Aorta (tissue), 5 donors: ENCODE results near the gene GSG1L. TPM values are rescaled to one million over a fixed set of nuclear protein-coding genes. Genes with fewer than 3 reads are reported as not detected.

Source experiments
- ATAC-seq: fragments of 200-7000 bp; cut with Tn5 transposase; one replicate; pipeline ENCODE4 v1.9.1; 2022; ENCODE audit warnings: moderate library complexity; ENCODE audit not compliant: low FRiP score
- DNase-seq, 2 donors: peaks; one replicate each; pipeline ENCODE4 v3.0.0-alpha.2; 2020
- H3K27ac ChIP-seq, 2 donors: one replicate each; pipeline ENCODE4 v1.5.1; 2013; ENCODE audit warnings: low read length in 2 of 2, mild to moderate bottlenecking in 2 of 2, moderate library complexity in 2 of 2, control low read depth in 1 of 2, inconsistent platforms in 1 of 2, low read depth in 1 of 2
- H3K27me3 ChIP-seq, 2 donors: one replicate each; pipeline ENCODE4 v1.6.1; 2013; ENCODE audit warnings: control low read depth in 1 of 2, low read length in 1 of 2, mild to moderate bottlenecking in 1 of 2, moderate library complexity in 1 of 2; ENCODE audit not compliant: insufficient read depth in 2 of 2, control insufficient read depth in 1 of 2
- H3K36me3 ChIP-seq, 2 donors: one replicate each; pipeline ENCODE4 v1.6.1; 2013; ENCODE audit warnings: control low read depth in 1 of 2, low read length in 1 of 2, mild to moderate bottlenecking in 1 of 2; ENCODE audit not compliant: insufficient read depth in 2 of 2, control insufficient read depth in 1 of 2
- H3K4me1 ChIP-seq, 2 donors: one replicate each; pipeline ENCODE4 v1.6.1; 2013; ENCODE audit warnings: low read length in 2 of 2, control low read depth in 1 of 2, mild to moderate bottlenecking in 1 of 2, moderate library complexity in 1 of 2; ENCODE audit not compliant: insufficient read depth in 2 of 2, control insufficient read depth in 1 of 2
- H3K4me3 ChIP-seq, 2 donors: one replicate each; pipeline ENCODE4 v1.5.1; 2013; ENCODE audit warnings: low read length in 2 of 2, control low read depth in 1 of 2, mild to moderate bottlenecking in 1 of 2
- H3K9me3 ChIP-seq: one replicate; pipeline ENCODE4 v1.6.1; 2013; ENCODE audit warnings: mild to moderate bottlenecking, low read length; ENCODE audit not compliant: control insufficient read depth
- WGBS, 2 donors: extraction: QIAGEN DNeasy Blood & Tissue Kit; methylation state at CpG; one replicate each; pipeline ENCODE4 v1.1.7; 2013; 5-methylcytosine and 5-hydroxymethylcytosine counted together
- intact Hi-C, 2 donors: fragments of 100-400 bp; cut with DNase I; formaldehyde crosslinking; loops; one replicate each; pipeline versions ENCODE4 v1.14.2 to v1.15.0; 2022
- polyA plus RNA-seq, 2 donors: library from polyadenylated mRNA; stranded (reverse); fragments of 200-250 nt; gene quantifications; one replicate each; pipeline ENCODE4 v1.2.3, GENCODE V29; 2013
- total RNA-seq, 2 donors: library from RNA; stranded (reverse); fragmentation: NEBNext Ultra II Directional; extraction: Animal tissue kit (Norgen Biotek cat#: 25700); gene quantifications; one replicate each; pipeline ENCODE4 v1.2.1, GENCODE V29; 2021
- donor health status: healthy with polysubstance abuse.
- donor health status: Bipolar disorder and iron deficiency.
- donor health status: DM: no; HTN: no; CAD: no.
- donor health status: DM: no; HTN: no; CAD: no.
- donor health status: DM: yes; HTN: yes; CAD: no.

The GSG1L gene
- total and polyA plus RNA-seq, 4 donors, result 1.6 to 22.2 (median 7.2) TPM

- intact Hi-C loops, result no loop called here
These were observed 42.4 kb upstream of the GSG1L start for GRCh38 chr16:28105954-28106353.

GRCh38 chr16:28105297-28105696 lies 41.8 kb upstream of the GSG1L start:
- ATAC-seq, result no peak

More at GRCh38 chr16:28105954-28106353, 42.4 kb upstream of the GSG1L start:
- 93 to 94% methylated on average over 7 of the region's 7 CpGs for WGBS, 2 donors
- H3K9me3 ChIP-seq, result no peaks in the 10 kb centered on the region
- H3K4me1 ChIP-seq, result no peaks in the 10 kb centered on the region
- no peak overlapping the region for H3K27ac ChIP-seq
- no peak overlapping the region for H3K4me3 ChIP-seq
- peaks cover 8 to 40% of the 10 kb centered on the region in 2 donors for H3K36me3 ChIP-seq
- ATAC-seq (no peak), DNase-seq (no peak)
- no peaks in the 10 kb centered on the region for H3K27me3 ChIP-seq

GRCh38 chr16:28104404-28104803 lies 40.9 kb upstream of the GSG1L start:
- Histone ChIP-seq H3K4me1 (no peaks in the 10 kb centered on the region), H3K27me3 (no peaks in the 10 kb centered on the region), H3K9me3 (no peaks in the 10 kb centered on the region), H3K36me3 (peaks cover 8 to 40% of the 10 kb centered on the region in 2 donors), H3K27ac (no peak overlapping the region), H3K4me3 (no peak overlapping the region)
- intact Hi-C loops, result no loop called here
- 94 to 96% methylated on average over 16 of the region's 16 CpGs for WGBS, 2 donors
- ATAC-seq (no peak), DNase-seq (peak in 1 of 2 donors; percentile 34)

More at GRCh38 chr16:28105297-28105696, 41.8 kb upstream of the GSG1L start:
- no peaks in the 10 kb centered on the region for H3K27me3 ChIP-seq
- no peak for DNase-seq
- no peaks in the 10 kb centered on the region for H3K9me3 ChIP-seq
- peaks cover 8 to 43% of the 10 kb centered on the region in 2 donors for H3K36me3 ChIP-seq
- no peak overlapping the region for H3K27ac ChIP-seq
- WGBS, 2 donors, result 91% methylated on average over 3 of the region's 3 CpGs
- intact Hi-C loops, result no loop called here
- no peaks in the 10 kb centered on the region for H3K4me1 ChIP-seq
- no peak overlapping the region for H3K4me3 ChIP-seq

- Histone ChIP-seq H3K36me3 (peaks cover 8 to 37% of the 10 kb centered on the region in 2 donors), H3K4me1 (no peaks in the 10 kb centered on the region), H3K4me3 (no peak overlapping the region), H3K27me3 (no peaks in the 10 kb centered on the region), H3K9me3 (no peaks in the 10 kb centered on the region), H3K27ac (no peak overlapping the region)
- DNase-seq (peak in 1 of 2 donors; percentile 21), ATAC-seq (no peak)
- 93 to 95% methylated on average over 14 of the region's 14 CpGs for WGBS, 2 donors
- intact Hi-C loops, result no loop called here
These were observed 40.1 kb upstream of the GSG1L start for GRCh38 chr16:28103516-28104170.

- Histone ChIP-seq H3K9me3 (no peaks in the 10 kb centered on the region), H3K27me3 (no peaks in the 10 kb centered on the region), H3K4me3 (no peak overlapping the region), H3K36me3 (peaks cover 8 to 32% of the 10 kb centered on the region in 2 donors), H3K4me1 (no peaks in the 10 kb centered on the region), H3K27ac (no peak overlapping the region)
- intact Hi-C loops, result no loop called here
- ATAC-seq, result no peak
- WGBS, 2 donors, result 94 to 97% methylated on average over 6 of the region's 6 CpGs
- DNase-seq, result peak in 1 of 2 donors; percentile 37
These were observed 38.0 kb upstream of the GSG1L start for GRCh38 chr16:28101533-28101890.

GRCh38 chr16:28100810-28101532 lies 37.5 kb upstream of the GSG1L start:
- peaks cover 8 to 28% of the 10 kb centered on the region in 2 donors for H3K36me3 ChIP-seq
- H3K4me1 ChIP-seq, result no peaks in the 10 kb centered on the region
- no peaks in the 10 kb centered on the region for H3K9me3 ChIP-seq
- no peaks in the 10 kb centered on the region for H3K27me3 ChIP-seq
- H3K4me3 ChIP-seq, result no peak overlapping the region
- no peak overlapping the region for H3K27ac ChIP-seq
- intact Hi-C loops, result no loop called here
- 92 to 93% methylated on average over 14 of the region's 14 CpGs for WGBS, 2 donors
- DNase-seq (peak; percentile 17 to 55), ATAC-seq (no peak)

- Histone ChIP-seq H3K9me3 (no peaks in the 10 kb centered on the region), H3K27me3 (no peaks in the 10 kb centered on the region), H3K4me3 (no peak overlapping the region), H3K27ac (no peak overlapping the region), H3K4me1 (no peaks in the 10 kb centered on the region), H3K36me3 (peaks cover 8 to 22% of the 10 kb centered on the region in 2 donors)
- 85 to 88% methylated on average over 20 of the region's 20 CpGs for WGBS, 2 donors
- no peak for ATAC-seq
- intact Hi-C loops, result no loop called here
- DNase-seq, result peak in 1 of 2 donors; percentile 59
These were observed 35.7 kb upstream of the GSG1L start for GRCh38 chr16:28098959-28099945.

- Histone ChIP-seq H3K36me3 (peaks cover 8 to 16% of the 10 kb centered on the region in 2 donors), H3K27me3 (no peaks in the 10 kb centered on the region), H3K9me3 (no peaks in the 10 kb centered on the region), H3K4me1 (no peaks in the 10 kb centered on the region), H3K4me3 (no peak overlapping the region), H3K27ac (no peak overlapping the region)
- DNase-seq (peak; percentile 30 to 60), ATAC-seq (no peak)
- WGBS, 2 donors, result 81 to 86% methylated on average over 21 of the region's 21 CpGs
- intact Hi-C loops, result no loop called here
These were observed 34.9 kb upstream of the GSG1L start for GRCh38 chr16:28098171-28098958.
